Endometrial microvascular endothelial cells (primary cell): ENCODE data around the gene XXYLT1. TPM values are rescaled to one million over a fixed set of nuclear protein-coding genes. Genes with fewer than 3 reads are reported as not detected.

ENCODE experiments used
- in situ Hi-C: cut with HindIII; loops from 2 replicates; pipeline ENCODE4 v1.10.0; 2017; ENCODE audit warnings: low sequenced_read_pairs, low pct_unique_long_range_greater_than_20kb; ENCODE audit errors: inconsistent ontology term
- total RNA-seq: library from RNA; depleted of rRNA; stranded (reverse); fragments of >200 nt; gene quantifications from one replicate; pipeline ENCODE4 v1.2.3, GENCODE V29; 2015; ENCODE audit errors: inconsistent ontology term

The XXYLT1 gene
- total RNA-seq, 1 donor from 2014 or later: 63.7 TPM

DNA sequence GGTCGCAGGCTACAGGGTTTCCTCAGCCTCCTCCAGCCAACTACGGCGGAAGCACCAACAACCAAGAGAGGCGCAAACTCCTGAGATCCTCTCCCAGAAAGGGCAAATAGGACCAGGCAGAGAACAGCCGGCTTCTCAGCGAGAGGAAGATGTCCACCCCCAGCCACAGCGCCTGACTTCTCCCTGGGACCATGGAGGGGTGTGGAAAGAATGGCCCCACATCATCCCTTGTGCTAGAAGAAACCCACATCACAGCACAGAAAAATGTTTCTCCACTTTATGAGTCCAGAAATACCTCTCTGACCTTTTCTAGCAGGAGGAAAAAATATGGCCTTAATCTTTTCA lies 105.7 kb downstream of the XXYLT1 start:
- in situ Hi-C loops: no loop called here

DNA sequence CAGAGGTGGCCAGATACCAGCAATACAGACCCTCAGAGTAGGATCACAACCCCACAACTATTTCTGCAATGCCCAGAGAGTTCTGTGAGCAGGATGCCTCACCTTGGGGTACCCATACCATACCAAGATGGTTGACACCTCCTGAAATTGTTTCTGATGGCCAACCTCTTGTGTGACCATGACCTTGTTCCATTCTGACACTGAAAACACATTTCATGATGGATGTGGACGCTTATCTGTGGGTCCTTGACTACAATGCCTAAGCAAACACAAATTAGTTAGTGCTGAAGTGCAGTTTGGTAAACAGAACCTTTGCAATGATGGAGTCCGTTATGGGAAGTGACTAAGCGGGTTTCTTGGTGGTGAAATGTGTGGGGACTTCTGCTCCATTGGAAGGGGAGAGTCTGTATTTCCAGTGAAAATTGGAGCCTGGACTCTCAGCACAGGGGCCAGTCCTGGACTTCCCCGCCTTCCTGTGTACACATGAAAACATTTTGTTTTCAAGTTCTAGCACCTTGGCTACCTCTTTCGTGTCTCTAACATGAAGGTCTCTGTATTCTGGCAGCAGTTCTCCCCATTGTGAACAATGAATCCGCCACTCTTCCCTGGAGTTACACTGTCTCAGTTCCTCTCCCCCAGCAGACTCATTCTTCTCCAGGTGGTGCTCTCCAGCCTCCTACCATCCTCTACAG lies 106.2 kb downstream of the XXYLT1 start:
- in situ Hi-C loops: no loop called here

DNA sequence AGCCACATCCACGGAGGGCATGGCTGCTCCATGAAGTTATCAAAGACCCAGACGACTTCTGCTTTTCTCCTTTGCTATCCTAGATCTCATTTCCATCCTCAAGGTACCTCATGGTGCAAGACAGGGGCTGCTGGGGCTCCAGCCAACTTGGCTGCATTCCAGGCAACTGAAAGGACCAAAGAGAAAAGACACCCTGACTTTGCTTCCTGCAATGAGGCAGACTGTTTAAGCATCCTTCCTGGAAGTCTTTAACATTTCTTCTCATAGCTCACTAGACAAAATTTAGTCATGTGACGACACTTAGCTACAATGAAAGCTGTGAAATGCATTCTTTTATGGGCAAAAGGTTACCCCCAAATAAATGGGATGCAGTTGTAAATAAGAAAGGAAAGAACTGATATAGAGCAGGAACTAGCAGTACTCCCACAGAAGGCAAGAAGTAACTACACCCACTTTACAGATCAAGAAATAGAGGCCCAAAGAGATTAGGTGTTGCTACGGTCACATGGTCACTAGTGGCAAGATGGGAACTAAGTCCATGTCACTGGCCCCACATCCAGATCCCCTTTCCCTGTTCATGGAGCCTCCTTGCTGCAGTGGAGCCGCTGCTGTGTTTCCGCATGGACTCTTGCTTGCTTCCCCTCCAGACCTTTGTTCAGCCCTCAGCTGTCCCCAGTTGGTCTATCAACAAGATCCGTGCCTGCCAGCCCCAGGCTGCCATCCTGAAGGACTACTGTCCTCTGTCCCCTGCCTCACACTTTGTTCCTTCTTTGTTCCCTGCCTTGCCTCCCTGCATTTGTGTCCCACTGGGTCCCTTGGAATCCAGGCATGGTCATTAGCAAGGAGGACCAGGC lies 107.0 kb downstream of the XXYLT1 start:
- in situ Hi-C loops: no loop called here

DNA sequence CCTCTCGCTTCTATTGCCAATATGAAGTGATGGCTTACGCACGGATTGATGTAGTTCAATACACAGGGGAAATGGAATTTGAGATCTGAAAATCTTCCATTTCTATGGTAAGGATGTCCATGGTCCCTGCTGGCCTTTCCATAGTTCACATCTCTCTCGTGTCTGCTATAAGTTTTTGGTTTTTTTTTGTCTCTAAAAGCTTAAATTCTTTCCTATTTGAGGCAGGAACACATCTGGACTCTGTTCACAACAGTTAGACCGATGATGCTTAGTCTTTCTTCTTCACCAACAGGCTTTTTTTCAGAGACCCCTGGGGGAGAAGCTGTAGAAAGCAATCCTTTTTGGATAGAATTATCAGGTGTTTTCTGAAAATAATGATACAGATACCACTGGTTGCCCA lies 108.1 kb downstream of the XXYLT1 start:
- in situ Hi-C loops: no loop called here

DNA sequence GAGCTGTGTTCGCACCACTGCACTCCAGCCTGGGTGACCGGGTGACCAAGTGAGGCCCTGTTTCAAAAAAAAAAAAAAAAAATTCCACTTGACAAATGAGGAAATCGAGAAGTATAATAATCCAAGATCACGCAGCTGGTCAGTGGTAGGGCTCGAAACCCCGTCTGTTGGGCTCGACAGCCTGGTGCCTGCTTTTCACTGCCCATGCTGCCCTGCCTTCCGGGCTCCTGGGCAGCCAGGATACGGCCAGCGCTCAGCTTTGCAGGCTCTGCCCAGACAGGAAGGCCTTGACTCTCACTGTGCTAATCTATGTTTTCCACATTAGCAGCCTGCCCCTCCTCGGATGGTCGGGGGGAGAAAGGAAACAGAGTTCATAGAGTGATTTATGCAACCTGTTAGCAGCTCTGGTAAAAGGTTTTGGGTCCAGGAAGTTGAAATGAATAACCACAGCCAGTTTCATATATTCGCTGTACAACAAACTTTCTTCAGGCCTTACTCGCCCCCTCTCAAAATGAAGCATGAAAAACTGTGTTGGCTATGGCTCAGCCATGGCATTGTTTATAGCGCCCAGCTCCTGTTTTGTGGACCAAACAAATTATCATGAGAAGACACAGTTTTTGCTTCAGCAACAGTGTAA lies 108.8 kb downstream of the XXYLT1 start:
- in situ Hi-C loops: no loop called here

DNA sequence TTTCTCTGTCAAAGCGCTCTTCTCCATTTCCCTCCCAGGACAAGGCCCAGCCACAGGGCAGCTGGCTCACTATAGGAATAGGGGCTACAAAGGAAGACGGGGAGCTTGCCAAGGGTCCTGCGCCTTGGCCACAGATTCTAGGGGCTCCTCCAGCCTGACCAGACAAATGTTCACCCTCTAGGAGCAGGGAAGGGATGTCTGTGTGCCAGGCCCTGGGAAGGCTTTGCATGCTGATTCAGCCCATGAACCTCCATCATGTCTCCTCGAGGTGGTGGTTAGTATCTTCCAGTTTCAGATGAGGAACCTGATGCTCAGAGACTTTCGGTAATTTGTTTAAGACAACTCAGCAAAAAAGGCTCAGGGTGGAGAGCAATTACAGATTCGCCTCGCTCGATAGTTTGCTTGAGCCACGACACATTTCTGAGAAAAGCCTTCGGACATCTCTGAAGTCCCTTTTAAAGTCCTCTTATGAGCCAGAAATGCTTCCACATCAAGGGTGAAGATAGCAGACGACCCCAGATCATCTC lies 110.0 kb downstream of the XXYLT1 start:
- in situ Hi-C loops: no loop called here

DNA sequence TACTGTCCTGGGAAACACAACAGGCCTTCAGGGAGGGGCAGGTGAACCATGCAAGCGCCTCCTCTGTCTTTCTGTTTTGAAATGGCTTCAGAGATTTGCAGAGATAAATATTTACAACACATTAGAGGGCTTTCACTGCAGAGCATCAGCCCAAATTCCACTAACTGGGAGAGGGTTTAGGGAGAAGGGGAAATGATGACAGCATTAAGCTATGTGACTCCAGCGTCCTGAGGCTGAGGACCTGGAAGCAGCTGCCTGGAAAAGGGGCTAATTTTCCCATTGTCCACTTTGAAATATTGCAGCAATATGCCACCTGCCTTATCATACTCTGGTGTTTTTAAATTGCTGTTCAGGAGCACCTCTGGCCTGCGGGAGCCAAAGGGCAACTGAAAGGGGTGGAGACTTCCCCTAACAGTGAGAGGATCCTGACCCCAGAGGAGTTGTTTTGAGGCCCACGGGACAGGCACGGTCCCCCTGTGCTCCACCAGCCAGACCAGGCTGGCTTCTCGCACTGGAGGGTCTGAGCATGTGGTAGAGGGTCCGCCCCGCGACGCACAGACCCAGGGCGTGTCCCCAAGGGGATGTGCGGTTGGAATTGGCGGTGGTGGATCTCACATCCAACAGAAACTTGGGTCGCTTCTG lies 110.6 kb downstream of the XXYLT1 start:
- in situ Hi-C loops: no loop called here

DNA sequence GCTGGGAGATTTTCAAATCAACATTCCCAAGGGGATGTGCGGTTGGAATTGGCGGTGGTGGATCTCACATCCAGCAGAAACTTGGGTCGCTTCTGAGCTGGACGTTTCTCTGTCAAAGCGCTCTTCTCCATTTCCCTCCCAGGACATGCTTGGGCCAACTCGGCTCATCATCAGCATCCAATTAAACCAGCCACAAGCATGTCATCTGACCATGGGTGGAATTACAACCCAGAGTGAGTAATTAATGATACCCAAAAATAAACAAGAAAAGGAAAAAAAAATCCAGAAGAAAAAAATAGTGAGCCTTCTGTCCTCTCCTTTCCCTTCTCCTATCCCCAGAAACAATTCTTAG lies 111.2 kb downstream of the XXYLT1 start:
- in situ Hi-C loops: loop anchor here (10.0 kb wide), 1 partner anchor 285 kb away; the partner anchor contains the start of gene ACAP2

DNA sequence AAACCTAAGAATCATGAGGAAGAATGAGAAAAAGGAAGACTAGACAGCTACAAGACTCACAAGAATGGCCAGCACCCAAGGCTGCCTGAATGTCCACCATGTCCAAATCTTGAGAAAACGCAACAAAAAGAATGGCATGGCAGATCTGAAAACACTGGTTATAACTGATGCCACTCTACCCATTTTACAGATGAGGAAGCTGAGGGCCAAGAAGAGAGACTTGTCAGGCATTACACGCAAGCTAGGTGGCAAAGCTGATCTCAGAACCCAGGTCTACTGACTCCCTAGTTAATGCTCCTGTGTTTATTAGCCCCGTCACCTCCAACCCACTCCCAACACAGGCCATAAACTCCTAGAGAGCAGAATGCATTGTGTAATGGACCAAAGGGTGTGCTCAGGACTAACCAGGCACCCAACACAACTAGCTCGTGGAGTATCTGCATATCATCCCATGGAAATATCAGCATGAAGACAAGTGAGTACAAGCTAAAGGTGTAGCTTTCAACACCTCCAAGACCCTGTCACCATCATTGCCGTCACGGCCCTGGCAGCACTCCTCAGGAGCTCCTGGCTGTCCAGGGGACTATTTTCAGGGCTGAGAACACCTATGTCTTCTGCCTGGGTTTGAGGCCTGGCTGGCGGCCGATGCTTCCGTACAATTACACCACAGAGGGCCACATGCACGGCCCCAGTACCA lies 111.7 kb downstream of the XXYLT1 start:
- in situ Hi-C loops: loop anchor here (10.0 kb wide), 1 partner anchor 286 kb away; the partner anchor contains the start of gene ACAP2

DNA sequence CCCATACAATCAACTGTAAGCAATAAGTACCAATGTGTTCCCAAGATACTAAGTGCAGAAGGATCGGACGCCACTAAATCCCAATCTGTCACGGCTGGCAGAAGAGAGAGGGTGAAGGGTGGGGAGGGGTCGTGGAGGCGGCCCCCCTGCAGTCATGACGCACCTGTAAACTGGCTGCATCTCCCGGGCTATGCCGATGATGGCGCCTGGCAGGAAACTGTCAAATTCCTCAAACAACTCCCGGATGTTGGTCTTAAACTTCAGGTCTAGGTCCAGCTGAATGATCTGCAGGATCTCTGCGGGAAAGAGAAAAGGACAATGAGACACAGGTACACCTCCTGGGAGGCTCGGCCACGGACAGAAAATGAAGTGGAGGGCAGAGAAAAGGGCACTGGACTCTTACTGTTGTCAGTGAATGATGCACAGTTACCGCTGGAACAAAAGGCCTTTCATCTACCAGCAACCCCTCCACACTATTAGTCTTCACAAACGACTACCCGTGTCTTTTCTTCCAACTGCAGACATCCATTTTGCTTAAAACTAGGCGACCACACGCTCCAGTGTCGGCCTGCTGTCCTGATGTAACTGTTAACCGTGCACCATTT lies 114.6 kb downstream of the XXYLT1 start:
- in situ Hi-C loops: loop anchor here (10.0 kb wide), 1 partner anchor 288 kb away; the partner anchor contains the start of gene ACAP2

DNA sequence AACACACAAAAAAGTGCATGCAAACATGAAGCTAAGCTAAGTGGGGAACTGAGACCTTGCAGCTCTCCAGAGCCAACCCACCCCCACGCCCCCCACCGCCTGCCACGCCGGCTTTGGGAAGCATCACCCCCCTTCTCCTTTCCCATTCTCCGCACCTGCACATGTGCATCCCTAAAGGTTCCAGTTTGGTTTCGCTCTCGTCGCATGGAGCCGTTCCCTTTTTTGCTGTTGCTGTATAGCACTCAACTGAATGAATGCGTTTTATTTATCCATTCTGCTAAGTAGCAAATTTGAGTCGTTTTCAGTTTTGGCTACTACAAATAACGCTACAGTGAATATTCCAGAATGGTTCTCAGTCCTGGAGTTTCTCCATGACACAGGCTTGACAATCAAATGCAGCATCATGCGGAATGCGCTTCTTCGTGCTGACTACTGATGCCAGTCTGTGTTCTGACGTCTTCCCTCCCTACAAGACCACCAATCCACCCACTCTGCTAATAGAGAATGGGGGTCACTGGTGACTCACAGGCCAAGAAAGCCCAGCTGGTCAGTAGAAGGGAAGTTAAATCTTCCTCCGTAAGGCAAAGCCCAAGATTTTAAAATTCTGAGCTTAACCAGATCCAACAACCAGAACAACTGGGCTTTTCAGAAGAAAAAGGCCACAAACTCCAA lies 115.3 kb downstream of the XXYLT1 start:
- in situ Hi-C loops: loop anchor here (10.0 kb wide), 1 partner anchor 289 kb away; the partner anchor contains the start of gene ACAP2

DNA sequence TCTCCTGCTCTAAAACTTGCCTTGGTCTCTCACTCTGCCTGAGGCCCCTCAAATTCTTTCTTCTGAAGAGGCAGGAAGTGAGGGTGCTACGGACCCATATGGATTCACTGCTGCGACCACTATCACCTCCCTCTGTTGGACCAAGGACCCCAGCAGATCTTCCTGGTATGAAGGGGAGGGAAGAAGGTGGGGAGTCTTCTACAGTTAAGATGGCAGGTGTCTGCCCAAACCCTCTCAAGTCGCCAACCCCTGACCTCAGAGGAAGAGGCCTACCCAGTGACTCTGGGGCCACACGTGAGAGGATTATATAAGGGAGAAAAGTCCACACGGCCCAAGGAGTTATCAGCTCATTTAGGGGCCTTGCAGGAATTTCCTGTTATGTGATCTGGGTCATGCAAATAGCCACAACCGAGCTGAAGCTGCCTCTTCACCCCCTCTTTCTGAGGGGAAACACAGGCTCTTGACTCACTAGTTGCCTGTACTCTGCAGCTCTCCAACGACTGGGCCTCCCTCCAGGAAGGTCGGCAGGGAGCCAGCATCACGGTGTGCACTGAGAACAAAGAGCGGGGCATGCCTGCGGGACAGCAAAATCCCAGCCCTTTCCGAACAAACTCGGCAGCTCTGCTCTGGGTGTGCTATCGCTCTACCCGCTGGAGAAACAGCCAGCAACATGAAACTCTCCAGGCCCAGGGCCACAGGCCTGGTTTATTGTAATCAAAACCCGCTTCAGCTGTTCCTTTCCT lies 116.0 kb downstream of the XXYLT1 start:
- in situ Hi-C loops: loop anchor here (5.0 to 10.0 kb wide), 2 partner anchors 43 to 290 kb away; partner anchors contain the start of gene ACAP2

DNA sequence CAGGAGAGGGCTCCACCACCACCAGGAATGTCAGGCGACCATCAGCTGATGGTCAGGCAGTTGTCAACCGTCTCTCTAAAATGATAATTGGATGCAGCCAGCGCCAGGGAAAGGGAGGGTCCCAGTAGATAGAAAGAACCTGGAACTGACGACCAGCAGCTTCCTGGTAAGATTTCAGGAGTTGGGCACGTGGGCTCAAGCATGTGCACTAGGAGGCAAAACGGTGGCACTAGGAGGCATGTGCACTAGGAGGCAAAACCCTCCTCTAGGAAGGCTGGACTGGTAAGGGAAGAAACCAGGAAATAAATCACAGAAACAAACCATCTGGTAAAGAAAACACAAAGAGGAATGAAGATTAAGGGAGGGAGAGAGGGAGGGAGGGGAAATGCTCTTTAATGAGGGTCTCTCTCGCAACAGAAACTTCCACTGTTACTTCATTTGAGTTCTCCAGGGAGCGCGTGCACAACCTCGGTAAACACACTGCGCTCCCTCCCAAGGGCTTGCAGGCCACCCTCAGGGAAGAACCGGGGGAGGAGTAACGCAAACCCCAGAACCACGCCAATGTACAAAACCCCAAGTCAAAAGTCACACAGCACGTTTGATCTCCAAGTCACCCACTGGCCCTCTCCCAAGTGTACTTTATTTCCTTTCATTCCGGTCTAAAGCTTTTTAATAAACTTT lies 116.7 kb downstream of the XXYLT1 start:
- in situ Hi-C loops: loop anchor here (5.0 to 10.0 kb wide), 2 partner anchors 42 to 291 kb away; partner anchors contain the start of gene ACAP2

DNA sequence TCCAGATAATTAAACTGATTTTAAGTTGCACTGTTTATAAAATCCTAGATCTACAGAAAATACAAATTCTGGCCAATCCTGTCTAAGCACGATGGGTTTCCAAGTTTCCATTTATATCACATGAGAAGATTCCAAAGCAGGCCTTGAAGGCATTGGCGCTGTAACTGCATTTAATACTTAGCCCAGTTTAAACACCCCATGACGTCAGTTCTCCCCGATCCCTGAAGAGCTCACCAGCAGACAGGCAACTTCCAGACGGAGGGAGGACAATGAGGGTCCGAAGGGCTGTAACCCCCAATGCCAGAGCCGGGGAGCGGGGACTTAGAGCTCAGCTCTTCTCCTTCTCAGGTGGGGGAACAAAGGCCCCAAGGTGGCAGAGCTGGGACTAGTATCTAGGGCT lies 117.3 kb downstream of the XXYLT1 start:
- in situ Hi-C loops: loop anchor here (5.0 to 10.0 kb wide), 2 partner anchors 41 to 291 kb away; partner anchors contain the start of gene ACAP2

DNA sequence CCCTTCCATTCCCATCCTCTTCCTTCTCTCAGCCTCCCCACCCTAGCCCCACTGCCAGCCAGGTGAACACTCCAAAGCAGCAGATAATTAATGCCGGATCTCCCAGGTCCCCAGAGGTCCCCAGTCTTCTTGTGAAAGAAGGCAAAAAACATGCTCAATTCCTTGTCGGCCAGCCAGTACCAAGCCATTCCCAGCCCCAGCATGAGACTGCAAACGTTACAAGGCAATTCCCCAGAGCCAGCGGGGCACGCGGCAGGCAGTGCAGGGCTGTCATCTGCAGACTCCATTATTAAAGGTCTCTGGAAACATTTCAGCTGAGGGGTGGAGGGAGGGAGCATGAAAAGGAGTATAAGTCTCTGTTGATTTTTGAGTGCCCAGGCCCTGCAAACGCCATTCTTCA lies 117.8 kb downstream of the XXYLT1 start:
- in situ Hi-C loops: loop anchor here (5.0 to 10.0 kb wide), 2 partner anchors 41 to 292 kb away; partner anchors contain the start of gene ACAP2
